WERI-Rb-1 (cell line): Measurements from ENCODE around the gene PPP1R16B.
A peak's percentile ranks its signal among the peaks of the same experiment; 100 is the strongest.

ENCODE experiments used
- DNase-seq: peaks from one replicate; pipeline ENCODE4 v3.0.0-alpha.2; 2020
- H3K27ac ChIP-seq: fragments of 250-450 bp; sonication (Bioruptor Pico); 2 replicates; pipeline ENCODE4 v1.5.1; 2020; ENCODE audit warnings: mild to moderate bottlenecking, moderate library complexity
- H3K27me3 ChIP-seq: fragments of 250-450 bp; sonication (Bioruptor Pico); 2 replicates; pipeline ENCODE4 v1.5.1; 2021; ENCODE audit warnings: mild to moderate bottlenecking, low read depth, moderate library complexity; ENCODE audit not compliant: insufficient read depth, severe bottlenecking
- H3K36me3 ChIP-seq: fragments of 250-450 bp; sonication (Bioruptor Pico); 2 replicates; pipeline ENCODE4 v1.5.1; 2020; ENCODE audit warnings: mild to moderate bottlenecking, moderate library complexity
- H3K4me3 ChIP-seq: 2 replicates; pipeline ENCODE4 v1.5.1; 2011; ENCODE audit warnings: low read depth, mild to moderate bottlenecking, control low read depth, low read length
- H3K9me3 ChIP-seq: fragments of 250-450 bp; sonication (Bioruptor Pico); 2 replicates; pipeline ENCODE4 v1.5.1; 2021; ENCODE audit warnings: mild to moderate bottlenecking, moderate library complexity; ENCODE audit not compliant: severe bottlenecking
- TF ChIP-seq, protein P1 (sequence below): IDR thresholded peaks from 2 replicates; pipeline ENCODE4 v1.5.1; 2011; ENCODE audit warnings: low read depth, mild to moderate bottlenecking, control low read depth, inconsistent platforms, low read length

PPP1R16B gene

DNA sequence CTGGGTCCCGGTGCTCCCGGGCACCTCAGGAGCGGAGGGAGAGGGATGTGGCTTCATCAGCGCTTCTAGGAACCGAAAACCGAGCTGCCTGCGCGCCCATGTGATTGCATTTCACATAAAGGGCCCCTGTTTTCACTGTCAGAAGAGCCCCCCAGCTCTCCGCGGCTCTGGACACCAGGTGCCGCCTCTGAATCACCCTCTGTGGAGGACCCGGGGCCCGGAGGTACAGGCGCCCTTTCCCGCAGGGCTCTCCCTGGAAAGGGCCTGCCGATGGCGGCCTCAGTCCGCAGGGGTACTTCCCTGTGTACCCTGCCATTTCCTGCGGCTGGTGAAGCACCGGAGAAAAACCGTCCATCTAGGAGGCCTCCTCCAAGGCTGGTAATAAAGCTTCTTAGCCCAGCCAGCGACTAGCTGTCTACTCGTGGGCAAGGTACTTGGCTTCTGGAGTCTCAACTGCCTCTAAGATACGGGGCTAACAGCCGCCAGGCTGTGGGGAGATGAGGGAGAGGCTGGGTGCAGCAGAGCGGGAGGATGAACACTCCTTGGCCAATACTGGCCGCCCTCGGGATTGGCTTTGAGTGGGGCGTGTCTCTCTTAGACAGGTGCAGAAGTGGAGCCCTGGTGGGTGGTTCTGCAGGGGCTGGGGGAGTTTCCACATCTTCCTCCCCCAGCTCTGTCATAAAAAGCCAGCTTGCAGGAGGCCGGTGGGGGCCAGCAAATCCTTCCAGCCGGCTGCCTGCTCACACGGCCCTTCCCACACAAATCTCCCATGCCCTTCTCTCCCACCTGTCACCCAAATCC is 1.6 kb downstream of the PPP1R16B start:
- no peaks in the 10 kb centered on the region for H3K9me3 ChIP-seq
- no peaks in the 10 kb centered on the region for H3K36me3 ChIP-seq
- H3K27me3 ChIP-seq, result peaks cover 7% of the 10 kb centered on the region
- no peak overlapping the region for H3K27ac ChIP-seq
- peak; percentile 38 for DNase-seq
- TF ChIP-seq, protein P1, sequence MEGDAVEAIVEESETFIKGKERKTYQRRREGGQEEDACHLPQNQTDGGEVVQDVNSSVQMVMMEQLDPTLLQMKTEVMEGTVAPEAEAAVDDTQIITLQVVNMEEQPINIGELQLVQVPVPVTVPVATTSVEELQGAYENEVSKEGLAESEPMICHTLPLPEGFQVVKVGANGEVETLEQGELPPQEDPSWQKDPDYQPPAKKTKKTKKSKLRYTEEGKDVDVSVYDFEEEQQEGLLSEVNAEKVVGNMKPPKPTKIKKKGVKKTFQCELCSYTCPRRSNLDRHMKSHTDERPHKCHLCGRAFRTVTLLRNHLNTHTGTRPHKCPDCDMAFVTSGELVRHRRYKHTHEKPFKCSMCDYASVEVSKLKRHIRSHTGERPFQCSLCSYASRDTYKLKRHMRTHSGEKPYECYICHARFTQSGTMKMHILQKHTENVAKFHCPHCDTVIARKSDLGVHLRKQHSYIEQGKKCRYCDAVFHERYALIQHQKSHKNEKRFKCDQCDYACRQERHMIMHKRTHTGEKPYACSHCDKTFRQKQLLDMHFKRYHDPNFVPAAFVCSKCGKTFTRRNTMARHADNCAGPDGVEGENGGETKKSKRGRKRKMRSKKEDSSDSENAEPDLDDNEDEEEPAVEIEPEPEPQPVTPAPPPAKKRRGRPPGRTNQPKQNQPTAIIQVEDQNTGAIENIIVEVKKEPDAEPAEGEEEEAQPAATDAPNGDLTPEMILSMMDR, result no peak
- peak overlapping the region; percentile 72 for H3K4me3 ChIP-seq

DNA sequence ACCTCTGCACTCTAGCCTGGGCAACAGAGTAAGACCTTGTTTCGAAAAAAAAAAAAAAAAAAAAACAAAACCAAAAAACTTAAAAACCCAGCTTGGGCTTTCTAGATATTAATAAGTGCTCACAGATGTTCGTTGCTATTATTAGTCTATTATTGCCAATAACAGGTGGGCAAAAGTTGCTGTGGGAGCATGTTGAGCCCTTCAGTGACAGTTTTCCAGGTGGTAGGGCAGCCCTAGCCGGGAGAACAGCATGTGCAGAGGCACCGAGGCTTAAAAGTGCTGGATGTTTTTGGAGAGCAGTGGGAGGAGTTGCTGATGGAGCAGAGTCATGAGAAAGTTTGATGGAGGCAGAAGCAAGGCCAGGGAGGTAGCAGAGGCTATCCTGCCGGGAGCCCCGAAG is 4.4 kb downstream of the PPP1R16B start:
- peaks cover 7% of the 10 kb centered on the region for H3K27me3 ChIP-seq
- H3K27ac ChIP-seq, result no peak overlapping the region
- no peaks in the 10 kb centered on the region for H3K36me3 ChIP-seq
- no peak for DNase-seq
- no peak overlapping the region for H3K4me3 ChIP-seq
- H3K9me3 ChIP-seq, result no peaks in the 10 kb centered on the region
- TF ChIP-seq, protein P1, result no peak

DNA sequence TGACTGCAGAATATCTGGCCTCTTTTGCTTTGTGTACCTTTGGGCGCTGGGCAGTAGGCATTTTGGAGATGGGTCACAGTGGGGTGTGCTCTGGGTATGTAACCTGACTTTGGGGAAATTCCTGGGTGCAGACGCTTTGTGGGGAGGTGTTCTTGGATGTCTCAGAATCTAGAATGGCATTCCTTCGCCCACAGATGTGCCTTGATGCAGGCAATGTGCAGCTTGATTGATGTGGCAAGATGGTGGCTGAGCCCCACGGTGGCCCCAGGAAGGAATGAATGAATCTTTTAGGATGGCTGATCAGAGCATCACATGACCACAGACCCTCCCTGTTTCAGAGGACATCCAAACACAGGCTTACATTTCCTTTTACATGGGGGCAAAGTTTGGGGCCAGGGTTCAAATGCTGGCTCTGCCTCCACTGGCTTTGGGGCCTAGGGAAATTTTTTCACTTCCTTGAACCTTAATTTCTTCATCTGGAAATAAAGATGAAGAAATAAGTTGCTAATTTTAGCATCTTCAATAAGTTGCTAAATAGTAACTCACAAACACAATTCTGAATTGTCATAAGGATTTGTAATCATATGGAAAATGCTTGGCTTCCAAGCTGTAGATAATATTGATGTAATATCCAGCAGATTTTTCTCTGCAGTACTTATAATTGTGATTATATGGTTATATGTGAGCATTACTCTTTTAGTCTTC is 5.6 kb downstream of the PPP1R16B start:
- DNase-seq, result no peak
- Histone ChIP-seq H3K4me3 (no peak overlapping the region), H3K36me3 (no peaks in the 10 kb centered on the region)

DNA sequence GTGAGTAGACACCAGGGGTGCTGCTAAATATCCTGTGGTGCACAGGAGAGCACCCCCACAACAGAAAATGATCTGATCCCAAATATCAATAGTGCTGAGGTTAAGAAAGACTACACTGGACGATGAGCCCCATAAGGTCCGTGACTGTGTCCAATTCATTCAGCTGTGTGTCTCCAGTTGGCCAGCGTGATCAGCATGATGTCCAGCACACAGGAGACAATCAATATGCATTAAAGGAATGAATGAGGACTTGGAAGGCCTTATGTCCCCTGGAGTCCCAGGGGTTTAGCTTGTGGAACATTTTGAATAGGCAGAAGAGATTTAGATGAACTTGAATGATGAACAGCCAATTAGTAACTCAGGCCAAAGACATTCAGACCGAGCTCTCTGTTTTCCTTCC is 6.3 kb downstream of the PPP1R16B start:
- H3K27ac ChIP-seq, result no peak overlapping the region
- no peaks in the 10 kb centered on the region for H3K9me3 ChIP-seq
- H3K36me3 ChIP-seq, result no peaks in the 10 kb centered on the region
- H3K4me3 ChIP-seq, result no peak overlapping the region
- no peaks in the 10 kb centered on the region for H3K27me3 ChIP-seq
- no peak for DNase-seq
- TF ChIP-seq, protein P1, result no peak

More for the DNA sequence above, 5.6 kb downstream of the PPP1R16B start:
- no peaks in the 10 kb centered on the region for H3K9me3 ChIP-seq
- TF ChIP-seq, protein P1, result no peak
- H3K27me3 ChIP-seq, result no peaks in the 10 kb centered on the region
- H3K27ac ChIP-seq, result no peak overlapping the region

DNA sequence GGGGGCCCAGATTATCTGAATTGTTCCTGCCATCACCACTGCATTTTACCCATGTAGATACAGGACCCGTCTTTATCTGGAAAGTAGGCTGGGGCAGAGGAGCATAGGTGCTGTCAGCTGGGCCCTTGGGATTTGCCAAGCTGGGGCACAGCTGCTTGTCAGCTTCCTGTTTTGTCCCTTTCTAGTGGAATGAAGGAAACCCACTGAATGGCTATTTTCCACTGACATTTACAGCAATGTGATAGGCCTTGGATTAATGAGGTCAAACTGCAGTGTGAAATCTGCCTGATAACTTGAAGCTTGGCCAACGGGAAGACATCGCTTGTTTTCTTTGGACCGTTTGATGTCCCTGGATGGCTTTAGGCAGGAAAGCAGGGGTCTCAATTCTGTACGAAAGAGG is 6.7 kb downstream of the PPP1R16B start:
- no peak for DNase-seq
- Histone ChIP-seq H3K27ac (no peak overlapping the region), H3K4me3 (no peak overlapping the region), H3K27me3 (no peaks in the 10 kb centered on the region), H3K9me3 (no peaks in the 10 kb centered on the region), H3K36me3 (no peaks in the 10 kb centered on the region)
- TF ChIP-seq, protein P1, result no peak
